CD4-positive, alpha-beta T cell (primary cell): ENCODE data around the gene MAGI1. TPM values are rescaled to one million over a fixed set of nuclear protein-coding genes. Genes with fewer than 3 reads are reported as not detected.

Experiments used
- ATAC-seq: fragments of 200-7000 bp; cut with Tn5 transposase; one replicate; pipeline ENCODE4 v1.10.0; 2022; ENCODE audit warnings: mild to moderate bottlenecking; ENCODE audit not compliant: poor library complexity
- CTCF ChIA-PET: fragments of 350-600 bp; sonication (Branson Sonifier 250); formaldehyde crosslinking; loops from one replicate; lab custom pipeline; 2021; ENCODE audit warnings: antibody characterized with exemption, inconsistent platforms; lab: Charles Lee
- POLR2A ChIA-PET: fragments of 350-600 bp; sonication (Branson Sonifier 250); formaldehyde crosslinking; loops from one replicate; lab custom pipeline; 2021; ENCODE audit warnings: antibody characterized with exemption, inconsistent platforms; lab: Charles Lee
- DNase-seq, 14 experiments: peaks; one replicate each; pipeline ENCODE4 v3.0.0-alpha.2; 2013 to 2020; ENCODE audit warnings: mixed read lengths in 2 of 14
- H3K27ac ChIP-seq, 2 donors: one replicate each; pipeline versions ENCODE4 v1.5.1 to v1.7.0; 2013; ENCODE audit warnings: low read length in 2 of 2, low read depth in 1 of 2, mild to moderate bottlenecking in 1 of 2
- H3K27me3 ChIP-seq, 2 experiments: 1 replicate in 1 of 2; 2 replicates in 1 of 2; pipeline versions ENCODE4 v1.6.1 to v1.7.0; 2013; ENCODE audit warnings: low read length in 2 of 2, control low read depth in 1 of 2, mild to moderate bottlenecking in 1 of 2, moderate library complexity in 1 of 2; ENCODE audit not compliant: insufficient read depth in 2 of 2, control insufficient read depth in 1 of 2
- H3K36me3 ChIP-seq: one replicate; pipeline ENCODE4 v1.6.1; 2013; ENCODE audit warnings: low read length, control low read depth; ENCODE audit not compliant: insufficient read depth
- H3K4me1 ChIP-seq: one replicate; pipeline ENCODE4 v1.6.1; 2013; ENCODE audit warnings: low read length, control low read depth; ENCODE audit not compliant: insufficient read depth
- H3K4me3 ChIP-seq: one replicate; pipeline ENCODE4 v1.5.1; 2013; ENCODE audit warnings: mild to moderate bottlenecking, low read length, moderate library complexity
- H3K9me3 ChIP-seq, 2 experiments: 1 replicate in 1 of 2; 2 replicates in 1 of 2; pipeline versions ENCODE4 v1.6.1 to v1.7.0; 2013; ENCODE audit warnings: low read length in 2 of 2, mild to moderate bottlenecking in 2 of 2, control low read depth in 1 of 2, moderate library complexity in 1 of 2; ENCODE audit not compliant: control insufficient read depth in 1 of 2, insufficient read depth in 1 of 2
- H3K27ac Mint-ChIP-seq: one replicate; pipeline ENCODE4 v1.8.0; 2020; ENCODE audit warnings: mixed read lengths
- H3K27me3 Mint-ChIP-seq: one replicate; pipeline ENCODE4 v1.8.0; 2021; ENCODE audit warnings: mixed read lengths
- H3K36me3 Mint-ChIP-seq: one replicate; pipeline ENCODE4 v1.8.0; 2021; ENCODE audit warnings: low read depth, mixed read lengths
- H3K4me1 Mint-ChIP-seq: one replicate; pipeline ENCODE4 v1.8.0; 2021; ENCODE audit warnings: low read depth, mixed read lengths
- H3K4me3 Mint-ChIP-seq: one replicate; pipeline ENCODE4 v1.8.0; 2020; ENCODE audit warnings: mild to moderate bottlenecking, mixed read lengths
- H3K9me3 Mint-ChIP-seq: one replicate; pipeline ENCODE4 v1.8.0; 2020; ENCODE audit warnings: mixed read lengths
- intact Hi-C, 2 experiments: fragments of 100-400 bp; cut with DNase I in 1 of 2; cut with micrococcal nuclease in 1 of 2; formaldehyde crosslinking; loops; one replicate each; pipeline versions ENCODE4 v1.15.1 to v1.9.0; 2023 to 2025; cut with DNase I, micrococcal nuclease
- total RNA-seq, 174 experiments: library from RNA in 2 of 174; stranded (reverse) in 2 of 174; gene quantifications; one replicate each; pipeline ENCODE4 v1.2.3 and lab custom pipeline; 2021 to 2026
- TF ChIP-seq, protein P1 (sequence below): fragments of 200-600 bp; IDR thresholded peaks from one replicate; pipeline ENCODE4 v1.8.0; 2022; ENCODE audit warnings: antibody characterized with exemption, mild to moderate bottlenecking

MAGI1 gene
- total RNA-seq, 2 experiments from 2014 or later, result not detected

DNA sequence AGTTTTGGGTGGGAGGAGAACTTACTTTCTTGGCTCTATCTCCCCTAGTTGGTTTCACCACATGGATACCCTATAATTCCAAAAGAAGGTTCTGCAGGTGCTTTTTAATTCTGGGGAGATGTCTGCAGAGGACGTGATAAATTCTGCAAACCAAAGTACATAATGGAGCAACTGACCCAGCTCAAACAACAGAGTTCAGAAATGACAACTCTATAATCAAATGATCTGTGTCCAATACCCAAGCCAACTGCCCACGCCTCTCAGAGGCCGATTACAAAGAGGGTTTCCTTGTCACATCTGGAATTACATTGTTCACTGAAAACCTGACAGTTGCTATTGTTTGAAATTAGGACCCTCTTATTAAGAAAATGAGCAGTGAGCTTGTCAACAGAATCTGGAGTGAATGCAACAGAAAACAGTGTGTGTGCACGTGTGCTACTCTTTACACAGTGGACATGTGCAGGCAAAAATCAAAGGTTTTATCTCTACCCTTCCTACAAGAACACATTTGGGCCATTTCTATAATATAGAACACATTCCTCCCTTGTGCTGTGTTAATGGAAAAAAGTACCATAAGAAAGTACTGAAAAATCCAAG, 593.0 kb downstream of the MAGI1 start:
- intact Hi-C loops, result no loop called here
- H3K9me3 Mint-ChIP-seq, result peaks cover 6% of the 10 kb centered on the region
- Histone ChIP-seq H3K4me1 (no peaks in the 10 kb centered on the region), H3K36me3 (no peaks in the 10 kb centered on the region), H3K27ac (no peak overlapping the region), H3K9me3 (no peaks in the 10 kb centered on the region), H3K4me3 (no peak overlapping the region), H3K27me3 (no peaks in the 10 kb centered on the region)
- H3K4me1 Mint-ChIP-seq, result no peaks in the 10 kb centered on the region
- TF ChIP-seq, protein P1, sequence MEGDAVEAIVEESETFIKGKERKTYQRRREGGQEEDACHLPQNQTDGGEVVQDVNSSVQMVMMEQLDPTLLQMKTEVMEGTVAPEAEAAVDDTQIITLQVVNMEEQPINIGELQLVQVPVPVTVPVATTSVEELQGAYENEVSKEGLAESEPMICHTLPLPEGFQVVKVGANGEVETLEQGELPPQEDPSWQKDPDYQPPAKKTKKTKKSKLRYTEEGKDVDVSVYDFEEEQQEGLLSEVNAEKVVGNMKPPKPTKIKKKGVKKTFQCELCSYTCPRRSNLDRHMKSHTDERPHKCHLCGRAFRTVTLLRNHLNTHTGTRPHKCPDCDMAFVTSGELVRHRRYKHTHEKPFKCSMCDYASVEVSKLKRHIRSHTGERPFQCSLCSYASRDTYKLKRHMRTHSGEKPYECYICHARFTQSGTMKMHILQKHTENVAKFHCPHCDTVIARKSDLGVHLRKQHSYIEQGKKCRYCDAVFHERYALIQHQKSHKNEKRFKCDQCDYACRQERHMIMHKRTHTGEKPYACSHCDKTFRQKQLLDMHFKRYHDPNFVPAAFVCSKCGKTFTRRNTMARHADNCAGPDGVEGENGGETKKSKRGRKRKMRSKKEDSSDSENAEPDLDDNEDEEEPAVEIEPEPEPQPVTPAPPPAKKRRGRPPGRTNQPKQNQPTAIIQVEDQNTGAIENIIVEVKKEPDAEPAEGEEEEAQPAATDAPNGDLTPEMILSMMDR, result no peak
- H3K27me3 Mint-ChIP-seq, result no peaks in the 10 kb centered on the region
- CTCF ChIA-PET, result no interaction called here
- ATAC-seq, result no peak
- DNase-seq, result no peak
- no peak overlapping the region for H3K27ac Mint-ChIP-seq
- no peak overlapping the region for H3K4me3 Mint-ChIP-seq
- H3K36me3 Mint-ChIP-seq, result no peaks in the 10 kb centered on the region
- POLR2A ChIA-PET, result no interaction called here

DNA sequence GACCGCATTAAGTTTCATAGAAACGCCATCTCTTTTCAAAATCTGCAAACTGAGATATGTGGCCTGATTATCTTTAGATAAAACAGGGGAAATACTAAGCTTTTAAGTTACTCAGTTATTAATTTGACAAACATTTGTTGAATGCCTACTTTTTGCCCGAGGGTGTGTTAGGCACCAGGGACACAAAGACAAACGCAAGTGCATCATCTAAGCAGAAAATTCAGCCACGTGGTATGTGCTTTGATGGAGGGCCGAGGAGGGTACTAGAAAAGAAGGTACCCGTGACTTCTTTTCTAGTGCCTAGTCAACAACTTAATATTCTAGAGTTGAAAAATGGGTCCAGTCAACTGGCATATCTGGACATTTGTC, 594.3 kb downstream of the MAGI1 start:
- Mint-ChIP-seq H3K4me3 (no peak overlapping the region), H3K36me3 (no peaks in the 10 kb centered on the region), H3K27me3 (no peaks in the 10 kb centered on the region), H3K9me3 (peaks cover 6% of the 10 kb centered on the region), H3K4me1 (no peaks in the 10 kb centered on the region), H3K27ac (no peak overlapping the region)
- ChIA-PET POLR2A (no interaction called here), CTCF (no interaction called here)
- Histone ChIP-seq H3K4me1 (no peaks in the 10 kb centered on the region), H3K9me3 (no peaks in the 10 kb centered on the region), H3K27me3 (no peaks in the 10 kb centered on the region), H3K36me3 (no peaks in the 10 kb centered on the region), H3K27ac (no peak overlapping the region), H3K4me3 (no peak overlapping the region)
- TF ChIP-seq, protein P1, result no peak
- DNase-seq (no peak), ATAC-seq (no peak)
- intact Hi-C loops, result no loop called here

GRCh38 chr3:65443739-65444446, 594.8 kb downstream of the MAGI1 start:
- intact Hi-C loops, result no loop called here
- Histone ChIP-seq H3K27ac (no peak overlapping the region), H3K27me3 (no peaks in the 10 kb centered on the region), H3K36me3 (no peaks in the 10 kb centered on the region), H3K4me1 (no peaks in the 10 kb centered on the region), H3K4me3 (no peak overlapping the region), H3K9me3 (no peaks in the 10 kb centered on the region)
- Mint-ChIP-seq H3K4me3 (no peak overlapping the region), H3K27ac (no peak overlapping the region), H3K4me1 (no peaks in the 10 kb centered on the region), H3K27me3 (no peaks in the 10 kb centered on the region), H3K9me3 (peaks cover 6% of the 10 kb centered on the region), H3K36me3 (no peaks in the 10 kb centered on the region)
- TF ChIP-seq, protein P1, result no peak
- ChIA-PET CTCF (no interaction called here), POLR2A (no interaction called here)
- DNase-seq, result no peak
- no peak for ATAC-seq
